ENCODE results near the gene CCDC186. TPM values are rescaled to one million over a fixed set of nuclear protein-coding genes. Genes with fewer than 3 reads are reported as not detected.

The CCDC186 gene
- polyA plus RNA-seq, 3 donors, result 4.0 to 7.7 (median 4.3) TPM

DNA sequence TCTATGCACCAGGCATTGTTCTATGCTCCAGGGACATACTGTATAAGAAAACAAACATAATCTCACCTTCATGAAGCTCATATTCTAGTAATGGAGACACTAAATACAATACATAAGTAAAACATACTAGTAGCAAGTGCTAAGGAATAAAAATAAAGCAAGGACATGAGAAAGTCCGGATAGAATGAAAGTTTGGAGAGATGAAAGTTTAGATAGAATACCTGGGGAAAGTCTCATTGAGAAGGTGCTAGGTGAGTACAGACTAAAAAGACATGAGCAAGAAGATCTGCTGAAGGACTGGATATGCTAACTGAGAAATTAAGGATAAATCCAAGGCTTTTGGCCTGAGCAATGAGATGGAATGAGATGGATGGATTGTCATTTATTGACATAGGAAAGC, 34.0 kb downstream of the CCDC186 start:
- H3K27ac ChIP-seq (ENCODE audit: low read depth, low read length), result no peak overlapping the region
- 90 to 97% (median 95%) methylated on average over 1 of the region's 1 CpG for WGBS, 3 donors

GRCh38 chr10:114138581-114138980, 35.4 kb downstream of the CCDC186 start:
- WGBS, 3 donors, result 70 to 90% (median 78%) methylated on average over 3 of the region's 3 CpGs
- no peak overlapping the region for H3K27ac ChIP-seq (ENCODE audit: low read depth, low read length)

DNA sequence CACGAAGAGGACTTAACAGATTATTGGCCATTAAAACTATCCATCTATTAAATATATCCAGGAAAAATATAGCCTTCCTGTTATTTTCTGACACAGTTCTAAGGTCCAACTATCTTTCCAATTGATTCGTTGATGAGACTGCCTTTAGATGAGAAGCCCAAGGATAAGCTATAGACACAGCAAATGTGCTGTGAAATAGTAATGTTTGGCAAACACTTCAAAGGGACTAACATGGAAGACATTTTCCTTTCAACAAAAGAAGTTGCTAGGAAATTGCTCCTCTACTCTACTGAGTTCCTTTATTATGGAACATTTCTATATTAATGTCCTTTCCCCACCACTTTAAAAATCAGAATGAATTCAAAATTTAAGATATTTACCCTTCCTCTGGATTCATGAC, 38.5 kb downstream of the CCDC186 start:
- no peak overlapping the region for H3K27ac ChIP-seq (ENCODE audit: low read depth, low read length)
- WGBS, 3 donors, result 80 to 91% (median 87%) methylated on average over 2 of the region's 2 CpGs

GRCh38 chr10:114131094-114131493, 42.9 kb downstream of the CCDC186 start:
- 48 to 85% (median 62%) methylated on average over 3 of the region's 3 CpGs for WGBS, 3 donors
- H3K27ac ChIP-seq (ENCODE audit: low read depth, low read length), result no peak overlapping the region

- WGBS, 3 donors, result 98 to 100% (median 100%) methylated on average over 1 of the region's 1 CpG
- H3K27ac ChIP-seq (ENCODE audit: low read depth, low read length), result no peak overlapping the region
Observed at GRCh38 chr10:114121031-114121430, 53.0 kb downstream of the CCDC186 start.

DNA sequence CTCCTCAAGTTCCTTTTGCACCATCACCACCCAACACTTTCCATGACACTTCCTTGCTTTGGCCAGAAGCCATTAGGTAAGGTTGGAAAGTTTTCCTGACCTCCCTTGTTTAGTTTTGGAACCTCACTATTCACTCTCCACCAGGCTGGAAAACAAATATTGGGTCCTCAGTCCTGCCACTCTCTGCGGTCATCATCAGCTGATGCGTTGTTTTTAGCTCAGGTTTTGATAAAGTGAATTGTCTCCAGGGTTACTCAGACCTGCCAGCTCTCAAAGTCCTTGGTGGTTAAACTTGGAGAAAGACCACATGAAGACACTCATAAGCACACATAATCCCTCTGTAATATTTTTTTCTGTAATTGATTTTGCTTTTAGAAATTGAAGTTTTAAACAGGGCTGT, 55.5 kb downstream of the CCDC186 start:
- H3K27ac ChIP-seq (ENCODE audit: low read depth, low read length), result no peak overlapping the region
- 76 to 94% (median 86%) methylated on average over 2 of the region's 2 CpGs for WGBS, 3 donors

GRCh38 chr10:114117728-114118127, 56.3 kb downstream of the CCDC186 start:
- 78 to 94% (median 88%) methylated on average over 2 of the region's 2 CpGs for WGBS, 3 donors
- H3K27ac ChIP-seq (ENCODE audit: low read depth, low read length), result no peak overlapping the region

DNA sequence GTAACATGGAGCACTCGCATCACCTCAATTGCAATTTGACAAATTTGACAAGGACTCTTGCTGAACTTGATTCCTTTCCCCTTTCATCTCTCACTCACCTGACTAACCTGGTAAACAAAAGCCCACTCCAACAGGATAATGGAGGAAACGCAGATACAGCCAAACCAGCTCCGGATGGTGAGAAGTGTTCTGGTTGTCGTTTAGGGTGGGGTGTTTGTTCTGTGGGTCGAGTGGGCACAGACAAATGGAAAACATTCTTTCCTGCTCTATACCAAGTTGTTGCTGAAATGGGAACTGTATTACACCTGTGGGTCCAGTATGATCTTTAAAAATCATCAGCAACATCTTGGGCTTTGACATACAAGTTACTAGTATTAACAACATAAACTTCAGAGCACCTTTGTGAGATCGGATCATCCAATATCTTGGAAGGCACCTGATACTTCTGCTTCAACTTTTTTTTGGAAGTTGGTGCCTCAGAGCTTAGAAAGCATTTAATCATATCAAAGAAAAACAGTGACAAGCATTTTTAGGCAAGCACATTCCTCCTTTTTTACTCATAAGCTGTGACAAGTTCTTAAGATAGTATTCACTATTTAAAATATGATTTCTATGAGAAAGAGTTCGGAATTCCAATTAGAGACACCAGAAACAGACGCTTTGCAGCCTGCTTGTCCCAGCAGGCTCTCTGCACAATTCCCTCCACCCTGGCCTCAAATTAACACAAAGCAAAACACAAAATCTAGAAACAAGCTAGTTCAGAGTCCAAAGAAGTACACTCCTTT, 58.1 kb downstream of the CCDC186 start:
- 31 to 61% (median 58%) methylated on average over 8 of the region's 8 CpGs for WGBS, 3 donors

DNA sequence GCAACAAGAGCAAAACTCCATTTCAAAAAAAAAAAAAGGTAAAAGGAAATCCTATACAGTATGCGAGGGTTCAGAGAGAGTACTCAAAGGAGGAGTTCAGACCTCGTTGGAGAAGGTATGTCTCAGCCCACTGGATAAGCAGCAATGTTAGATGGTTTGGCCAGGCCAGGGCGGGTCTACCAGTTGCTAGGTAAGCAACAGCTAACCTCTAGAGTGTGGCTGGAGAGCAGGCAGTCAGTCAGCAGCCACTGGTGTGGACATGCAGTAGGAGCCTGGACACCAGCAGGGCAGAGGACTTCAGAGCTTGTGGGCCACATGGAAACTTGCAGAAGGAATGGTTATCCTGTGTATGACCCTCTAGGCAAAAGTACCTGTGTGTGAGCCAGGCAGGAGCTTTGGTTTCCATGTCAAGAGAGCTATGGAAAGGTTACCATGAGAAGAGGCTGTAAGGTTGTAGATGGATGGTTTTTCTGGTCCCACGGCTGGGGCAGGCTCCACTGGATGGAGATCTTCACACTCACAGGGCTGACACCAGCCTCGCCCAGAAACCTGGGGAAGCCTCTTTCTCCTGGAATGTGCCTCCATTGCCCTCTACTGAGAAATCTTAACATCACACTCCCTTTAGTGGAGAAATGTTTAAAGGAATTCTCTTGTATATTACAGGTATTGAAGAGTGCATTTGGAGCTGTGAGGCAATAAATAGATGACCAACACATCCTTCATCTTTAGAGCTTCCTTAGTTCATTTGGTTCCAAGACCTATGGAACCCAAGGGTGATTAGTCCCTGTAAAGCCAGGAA, 63.6 kb downstream of the CCDC186 start:
- WGBS, 3 donors, result 69 to 84% (median 81%) methylated on average over 5 of the region's 5 CpGs
- H3K27ac ChIP-seq (ENCODE audit: low read depth, low read length), result no peak overlapping the region

More for the DNA sequence above, 58.1 kb downstream of the CCDC186 start:
- H3K27ac ChIP-seq (ENCODE audit: low read depth, low read length), result no peak overlapping the region

GRCh38 chr10:114103284-114103683, 70.7 kb downstream of the CCDC186 start:
- 12 to 16% (median 13%) methylated on average over 6 of the region's 6 CpGs for WGBS, 3 donors

DNA sequence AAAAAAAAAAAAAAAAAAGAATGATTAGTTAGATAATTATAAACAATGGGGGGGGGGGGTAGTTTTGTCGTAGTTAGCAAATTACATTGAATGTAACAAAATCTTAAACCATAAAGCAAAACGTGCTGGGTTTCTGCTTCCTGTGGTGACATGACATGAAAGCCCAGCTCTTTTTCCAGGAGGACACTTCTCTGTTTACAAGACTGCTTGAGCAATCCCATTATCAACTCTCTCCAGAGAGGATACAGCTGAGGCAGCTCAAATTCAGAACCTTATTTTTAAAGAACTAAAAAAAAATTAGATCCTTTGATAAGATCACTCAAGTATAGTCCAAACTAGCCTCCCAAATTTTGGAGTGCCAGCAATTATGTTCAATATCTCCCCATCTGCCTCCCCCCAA, 71.7 kb downstream of the CCDC186 start:
- H3K27ac ChIP-seq (ENCODE audit: low read depth, low read length), result no peak overlapping the region
- WGBS, 3 donors, result 26 to 69% (median 30%) methylated on average over 2 of the region's 2 CpGs

More at GRCh38 chr10:114103284-114103683, 70.7 kb downstream of the CCDC186 start:
- H3K27ac ChIP-seq (ENCODE audit: low read depth, low read length), result no peak overlapping the region

GRCh38 chr10:114100848-114101741, 72.9 kb downstream of the CCDC186 start:
- H3K27ac ChIP-seq (ENCODE audit: low read depth, low read length), result no peak overlapping the region
- WGBS, 3 donors, result 8 to 11% (median 9%) methylated on average over 47 of the region's 47 CpGs

DNA sequence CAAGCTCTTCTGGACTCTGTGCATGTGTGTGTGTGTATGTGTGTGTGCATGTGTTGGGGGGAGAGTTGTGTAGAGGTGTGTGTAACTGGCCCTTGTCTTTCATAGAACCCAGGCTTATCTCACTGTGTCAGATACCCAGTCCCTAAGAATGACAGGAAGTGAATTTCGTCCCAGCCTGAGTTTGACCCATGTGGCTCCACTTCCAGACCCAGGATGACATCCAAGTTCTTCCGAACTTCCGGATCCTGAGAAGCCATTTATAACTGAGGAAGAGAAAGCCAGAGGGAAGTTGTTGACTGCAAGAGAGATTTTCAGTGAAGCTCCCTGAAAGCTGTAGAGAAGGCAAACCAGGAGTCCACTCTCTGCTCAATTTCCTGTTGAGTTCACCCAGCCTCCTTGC, 77.1 kb downstream of the CCDC186 start:
- H3K27ac ChIP-seq (ENCODE audit: low read depth, low read length), result no peak overlapping the region
- WGBS, 3 donors, result 38 to 83% (median 46%) methylated on average over 3 of the region's 3 CpGs

GRCh38 chr10:114095559-114096337, 78.3 kb downstream of the CCDC186 start:
- no peak overlapping the region for H3K27ac ChIP-seq (ENCODE audit: low read depth, low read length)
- 59 to 79% (median 63%) methylated on average over 13 of the region's 13 CpGs for WGBS, 3 donors

GRCh38 chr10:114094795-114095194, 79.2 kb downstream of the CCDC186 start:
- H3K27ac ChIP-seq (ENCODE audit: low read depth, low read length), result no peak overlapping the region
- WGBS, 3 donors, result 92 to 93% (median 92%) methylated on average over 3 of the region's 3 CpGs

- 80 to 81% (median 80%) methylated on average over 4 of the region's 4 CpGs for WGBS, 3 donors
- H3K27ac ChIP-seq (ENCODE audit: low read depth, low read length), result no peak overlapping the region
Observed at GRCh38 chr10:114087655-114088054, 86.3 kb downstream of the CCDC186 start.

GRCh38 chr10:114087255-114087654, 86.7 kb downstream of the CCDC186 start:
- H3K27ac ChIP-seq (ENCODE audit: low read depth, low read length), result no peak overlapping the region
- WGBS, 3 donors, result 75 to 88% (median 80%) methylated on average over 5 of the region's 5 CpGs

- WGBS, 3 donors, result 89 to 96% (median 89%) methylated on average over 4 of the region's 4 CpGs
Observed at GRCh38 chr10:114084215-114084614, 89.8 kb downstream of the CCDC186 start.

More at GRCh38 chr10:114084215-114084614, 89.8 kb downstream of the CCDC186 start:
- no peak overlapping the region for H3K27ac ChIP-seq (ENCODE audit: low read depth, low read length)

Measured in adipose tissue (tissue), 3 donors.